T-helper 17 cell (primary cell): Measurements from ENCODE around the gene MBIP. TPM values are rescaled to one million over a fixed set of nuclear protein-coding genes. Genes with fewer than 3 reads are reported as not detected.

ENCODE experiments used
- ATAC-seq: fragments of 150-1000 bp; cut with Tn5 transposase; 2 replicates; pipeline ENCODE4 v1.10.0; 2021; ENCODE audit warnings: mild to moderate bottlenecking, moderate library complexity
- DNase-seq, 3 donors: peaks; one replicate each; pipeline versions ENCODE4 v3.0.0 to v3.0.0-alpha.2; 2020 to 2021
- H3K9me3 ChIP-seq: one replicate; pipeline ENCODE4 v1.7.0; 2013; ENCODE audit warnings: low read length, mild to moderate bottlenecking; ENCODE audit not compliant: control insufficient read depth, poor library complexity, severe bottlenecking
- H3K27ac Mint-ChIP-seq: one replicate; pipeline ENCODE4 v1.8.0; 2022; ENCODE audit warnings: mild to moderate bottlenecking, moderate library complexity, mixed read lengths
- H3K27me3 Mint-ChIP-seq: one replicate; pipeline ENCODE4 v1.8.0; 2022; ENCODE audit warnings: mixed read lengths
- H3K36me3 Mint-ChIP-seq: one replicate; pipeline ENCODE4 v1.8.0; 2022; ENCODE audit warnings: low read depth, mixed read lengths
- H3K4me1 Mint-ChIP-seq: one replicate; pipeline ENCODE4 v1.8.0; 2022; ENCODE audit warnings: mild to moderate bottlenecking, mixed read lengths
- H3K4me3 Mint-ChIP-seq: one replicate; pipeline ENCODE4 v1.8.0; 2022; ENCODE audit warnings: mild to moderate bottlenecking, moderate library complexity, mixed read lengths
- total RNA-seq, 4 donors: library from RNA in 2 of 4; stranded (reverse) in 2 of 4; gene quantifications; one replicate each; pipeline ENCODE4 v1.2.3 and lab custom pipeline; 2022 to 2026

The MBIP gene
- total RNA-seq, 2 donors from 2014 or later, result 44.3 to 46.4 TPM

- DNase-seq (no peak), ATAC-seq (no peak)
- no peaks in the 10 kb centered on the region for H3K9me3 ChIP-seq
- Mint-ChIP-seq H3K27me3 (no peaks in the 10 kb centered on the region), H3K4me3 (no peak overlapping the region), H3K4me1 (peaks cover 13% of the 10 kb centered on the region), H3K36me3 (peaks cover 15% of the 10 kb centered on the region), H3K27ac (no peak overlapping the region)
Observed at GRCh38 chr14:36302823-36303222, 17.6 kb downstream of the MBIP start.

- no peak overlapping the region for H3K27ac Mint-ChIP-seq
- no peak for ATAC-seq
Observed at GRCh38 chr14:36301159-36301558, 19.3 kb downstream of the MBIP start.

GRCh38 chr14:36300337-36300736 is 20.1 kb downstream of the MBIP start:
- ATAC-seq, result no peak

More at GRCh38 chr14:36301159-36301558, 19.3 kb downstream of the MBIP start:
- H3K4me1 Mint-ChIP-seq, result peaks cover 10% of the 10 kb centered on the region
- no peaks in the 10 kb centered on the region for H3K9me3 ChIP-seq
- H3K27me3 Mint-ChIP-seq, result no peaks in the 10 kb centered on the region
- DNase-seq, result no peak
- peaks cover 17% of the 10 kb centered on the region for H3K36me3 Mint-ChIP-seq
- no peak overlapping the region for H3K4me3 Mint-ChIP-seq

GRCh38 chr14:36295642-36296627 is 24.5 kb downstream of the MBIP start:
- Mint-ChIP-seq H3K4me1 (no peaks in the 10 kb centered on the region), H3K4me3 (no peak overlapping the region), H3K27ac (no peak overlapping the region), H3K36me3 (peaks cover 5% of the 10 kb centered on the region), H3K27me3 (no peaks in the 10 kb centered on the region)
- no peaks in the 10 kb centered on the region for H3K9me3 ChIP-seq
- ATAC-seq, result no peak
- no peak for DNase-seq

More at GRCh38 chr14:36300337-36300736, 20.1 kb downstream of the MBIP start:
- Mint-ChIP-seq H3K27ac (no peak overlapping the region), H3K4me3 (no peak overlapping the region), H3K36me3 (peaks cover 10% of the 10 kb centered on the region), H3K27me3 (no peaks in the 10 kb centered on the region), H3K4me1 (peaks cover 6% of the 10 kb centered on the region)
- no peak for DNase-seq
- no peaks in the 10 kb centered on the region for H3K9me3 ChIP-seq

- H3K4me3 Mint-ChIP-seq, result no peak overlapping the region
- ATAC-seq, result no peak
Observed at GRCh38 chr14:36294543-36294942, 25.9 kb downstream of the MBIP start.

GRCh38 chr14:36293824-36294223 is 26.6 kb downstream of the MBIP start:
- Mint-ChIP-seq H3K36me3 (peaks cover 5% of the 10 kb centered on the region), H3K4me3 (no peak overlapping the region), H3K27me3 (no peaks in the 10 kb centered on the region), H3K27ac (no peak overlapping the region), H3K4me1 (no peaks in the 10 kb centered on the region)
- no peaks in the 10 kb centered on the region for H3K9me3 ChIP-seq
- no peak for ATAC-seq
- no peak for DNase-seq

More at GRCh38 chr14:36294543-36294942, 25.9 kb downstream of the MBIP start:
- H3K27ac Mint-ChIP-seq, result no peak overlapping the region
- peaks cover 5% of the 10 kb centered on the region for H3K36me3 Mint-ChIP-seq
- H3K4me1 Mint-ChIP-seq, result no peaks in the 10 kb centered on the region
- no peaks in the 10 kb centered on the region for H3K9me3 ChIP-seq
- DNase-seq, result no peak
- no peaks in the 10 kb centered on the region for H3K27me3 Mint-ChIP-seq

- H3K9me3 ChIP-seq, result no peaks in the 10 kb centered on the region
- no peak for DNase-seq
- H3K36me3 Mint-ChIP-seq, result no peaks in the 10 kb centered on the region
- H3K4me1 Mint-ChIP-seq, result no peaks in the 10 kb centered on the region
- H3K27me3 Mint-ChIP-seq, result peaks cover 16% of the 10 kb centered on the region
- H3K27ac Mint-ChIP-seq, result no peak overlapping the region
- no peak for ATAC-seq
- no peak overlapping the region for H3K4me3 Mint-ChIP-seq
Observed at GRCh38 chr14:36289954-36290353, 30.5 kb downstream of the MBIP start.

- no peaks in the 10 kb centered on the region for H3K36me3 Mint-ChIP-seq
- H3K27me3 Mint-ChIP-seq, result peaks cover 30% of the 10 kb centered on the region
- no peak overlapping the region for H3K27ac Mint-ChIP-seq
- no peak overlapping the region for H3K4me3 Mint-ChIP-seq
- ATAC-seq, result no peak
- H3K4me1 Mint-ChIP-seq, result no peaks in the 10 kb centered on the region
- no peak for DNase-seq
- H3K9me3 ChIP-seq, result no peaks in the 10 kb centered on the region
Observed at GRCh38 chr14:36288496-36288895, 31.9 kb downstream of the MBIP start.

GRCh38 chr14:36284971-36285595 is 35.4 kb downstream of the MBIP start:
- no peaks in the 10 kb centered on the region for H3K36me3 Mint-ChIP-seq
- no peak for ATAC-seq
- no peak for DNase-seq
- no peaks in the 10 kb centered on the region for H3K4me1 Mint-ChIP-seq
- H3K27ac Mint-ChIP-seq, result no peak overlapping the region
- H3K27me3 Mint-ChIP-seq, result peaks cover 57% of the 10 kb centered on the region
- H3K9me3 ChIP-seq, result no peaks in the 10 kb centered on the region
- H3K4me3 Mint-ChIP-seq, result no peak overlapping the region

- Mint-ChIP-seq H3K27me3 (peaks cover 59% of the 10 kb centered on the region), H3K4me3 (no peak overlapping the region), H3K27ac (no peak overlapping the region), H3K4me1 (no peaks in the 10 kb centered on the region), H3K36me3 (no peaks in the 10 kb centered on the region)
- ATAC-seq, result no peak
- DNase-seq, result no peak
- no peaks in the 10 kb centered on the region for H3K9me3 ChIP-seq
Observed at GRCh38 chr14:36281309-36281708, 39.1 kb downstream of the MBIP start.

GRCh38 chr14:36279306-36280190 is 40.9 kb downstream of the MBIP start:
- no peak for ATAC-seq
- H3K4me3 Mint-ChIP-seq, result no peak overlapping the region
- H3K27me3 Mint-ChIP-seq, result peaks cover 57% of the 10 kb centered on the region
- DNase-seq, result no peak
- no peaks in the 10 kb centered on the region for H3K9me3 ChIP-seq
- H3K4me1 Mint-ChIP-seq, result no peaks in the 10 kb centered on the region
- no peaks in the 10 kb centered on the region for H3K36me3 Mint-ChIP-seq
- no peak overlapping the region for H3K27ac Mint-ChIP-seq

- no peak for DNase-seq
- no peak for ATAC-seq
- H3K9me3 ChIP-seq, result no peaks in the 10 kb centered on the region
- Mint-ChIP-seq H3K4me3 (no peak overlapping the region), H3K27ac (no peak overlapping the region), H3K27me3 (peaks cover 59% of the 10 kb centered on the region), H3K36me3 (no peaks in the 10 kb centered on the region), H3K4me1 (peaks cover 11% of the 10 kb centered on the region)
Observed at GRCh38 chr14:36275741-36276140, 44.7 kb downstream of the MBIP start.
